ENCODE results near the gene SAMD11. TPM values are rescaled to one million over a fixed set of nuclear protein-coding genes. Genes with fewer than 3 reads are reported as not detected.

Gene SAMD11
- total and polyA plus RNA-seq, 2 donors (not counting 1 experiment from before 2014, with no cell fraction given): not detected

GRCh38 chr1:911875-912739 lies 11.6 kb upstream of the SAMD11 start:
- Histone ChIP-seq H3K4me2 (replicated peaks; ENCODE audit: low read depth, low read length, poor library complexity, severe bottlenecking) (no peak overlapping the region), H3K4me1 (ENCODE audit: control insufficient read depth in 2 of 2, insufficient read depth in 2 of 2, low read length in 2 of 2) (peaks cover 0 to 3% of the 10 kb centered on the region in 2 donors), H3K27me3 (replicated peaks in 1 of 4; ENCODE audit: control extremely low read depth in 1 of 4, control insufficient read depth in 3 of 4, insufficient read depth in 4 of 4, low read length in 3 of 4) (peaks cover 0 to 35% (median 7%) of the 10 kb centered on the region in 4 experiments), H3K9ac (ENCODE audit: low read length) (no peak overlapping the region), H4K20me1 (ENCODE audit: control insufficient read depth, insufficient read depth, low read length, poor library complexity, severe bottlenecking) (no peaks in the 10 kb centered on the region), H3K79me2 (ENCODE audit: control insufficient read depth, insufficient read depth, low read length) (no peaks in the 10 kb centered on the region), H2AFZ (ENCODE audit: insufficient read depth, low read depth, low read length, poor library complexity, severe bottlenecking) (no peak overlapping the region), H3K9me3 (ENCODE audit: control extremely low read depth in 1 of 3, control insufficient read depth in 2 of 3, insufficient read depth in 1 of 3, low read length in 2 of 3) (peaks cover 0 to 5% (median 0%) of the 10 kb centered on the region in 3 donors), H3K27ac (ENCODE audit: low read length in 2 of 2) (no peak overlapping the region), H3K36me3 (replicated peaks in 1 of 2; ENCODE audit: control extremely low read depth in 1 of 2, control insufficient read depth in 1 of 2, extremely low read depth in 1 of 2, insufficient read depth in 2 of 2, low read length in 1 of 2) (no peaks in the 10 kb centered on the region), H3K4me3 (ENCODE audit: control extremely low read depth in 1 of 5, extremely low read depth in 1 of 5, insufficient read depth in 1 of 5, low read depth in 2 of 5, low read length in 4 of 5) (no peak overlapping the region)
- Mint-ChIP-seq H3K4me1 (peaks cover 1% of the 10 kb centered on the region), H3K27me3 (peaks cover 24% of the 10 kb centered on the region), H3K27ac (no peak overlapping the region), H3K4me3 (no peak overlapping the region), H3K9me3 (ENCODE audit: insufficient read depth) (no peaks in the 10 kb centered on the region)
- ChIA-PET POLR2A (no interaction called here), CTCF (no interaction called here)
- WGBS (ENCODE audit: insufficient coverage): 46% methylated on average over 11 of the region's 15 CpGs
- ATAC-seq (ENCODE audit: low read depth) (no peak), DNase-seq (no peak)
- TF ChIP-seq CTCF (IDR thresholded peaks at IDR 0.05) (no peak), EZH2 (IDR thresholded peaks at IDR 0.05; ENCODE audit: borderline replicate concordance, insufficient read depth, low read depth, low read length, poor library complexity, severe bottlenecking) (no peak)
- intact Hi-C loops (cut with micrococcal nuclease): no loop called here

DNA sequence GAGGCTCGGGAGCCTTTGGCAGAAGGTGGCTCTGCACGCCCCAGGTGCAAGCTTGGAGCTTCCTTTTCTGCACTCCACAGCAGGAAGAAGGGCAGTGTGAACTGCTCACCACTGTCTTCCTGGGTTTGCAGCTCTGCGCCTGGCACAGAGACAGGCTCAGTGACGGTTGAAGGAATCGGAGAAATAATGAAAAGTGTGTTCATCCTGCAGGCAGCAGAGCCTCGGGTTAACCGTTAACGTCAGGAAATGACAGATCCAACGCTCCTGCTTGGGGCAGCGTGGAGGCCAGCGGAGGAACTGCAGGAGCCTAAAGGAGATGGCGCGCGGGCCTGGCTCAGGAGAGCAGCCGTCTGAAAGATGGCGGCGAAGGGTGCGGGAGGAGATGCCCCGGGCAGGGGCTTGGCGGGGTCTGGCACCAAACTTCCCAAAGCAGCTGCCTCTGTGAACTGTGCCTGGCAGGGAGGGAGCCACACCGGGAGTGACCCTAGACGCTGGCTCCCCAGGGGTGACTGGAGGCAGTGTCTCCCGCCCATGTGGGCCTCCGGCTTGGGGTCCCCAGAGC lies 10.9 kb upstream of the SAMD11 start:
- ATAC-seq (ENCODE audit: low read depth) (no peak), DNase-seq (no peak)
- H3K9me3 Mint-ChIP-seq (ENCODE audit: insufficient read depth): no peaks in the 10 kb centered on the region
- no peak overlapping the region for H3K27ac Mint-ChIP-seq
- no peak overlapping the region for H3K4me3 ChIP-seq (ENCODE audit: control extremely low read depth in 1 of 5, extremely low read depth in 1 of 5, insufficient read depth in 1 of 5, low read depth in 2 of 5, low read length in 4 of 5)
- intact Hi-C loops (cut with micrococcal nuclease): no loop called here
- peaks cover 0 to 4% (median 0%) of the 10 kb centered on the region in 3 donors for H3K9me3 ChIP-seq (ENCODE audit: control extremely low read depth in 1 of 3, control insufficient read depth in 2 of 3, insufficient read depth in 1 of 3, low read length in 2 of 3)
- H3K36me3 ChIP-seq (replicated peaks in 1 of 2; ENCODE audit: control extremely low read depth in 1 of 2, control insufficient read depth in 1 of 2, extremely low read depth in 1 of 2, insufficient read depth in 2 of 2, low read length in 1 of 2): no peaks in the 10 kb centered on the region
- TF ChIP-seq EZH2 (IDR thresholded peaks at IDR 0.05; ENCODE audit: borderline replicate concordance, insufficient read depth, low read depth, low read length, poor library complexity, severe bottlenecking): no peak
- H2AFZ ChIP-seq (ENCODE audit: insufficient read depth, low read depth, low read length, poor library complexity, severe bottlenecking): no peak overlapping the region
- peaks cover 31% of the 10 kb centered on the region for H3K27me3 Mint-ChIP-seq
- H3K4me3 Mint-ChIP-seq: no peak overlapping the region
- H3K27ac ChIP-seq (ENCODE audit: low read length in 2 of 2): no peak overlapping the region
- peaks cover 0 to 3% of the 10 kb centered on the region in 2 donors for H3K4me1 ChIP-seq (ENCODE audit: control insufficient read depth in 2 of 2, insufficient read depth in 2 of 2, low read length in 2 of 2)
- H3K27me3 ChIP-seq (replicated peaks in 1 of 4; ENCODE audit: control extremely low read depth in 1 of 4, control insufficient read depth in 3 of 4, insufficient read depth in 4 of 4, low read length in 3 of 4): peaks cover 0 to 35% (median 5%) of the 10 kb centered on the region in 4 experiments
- H3K79me2 ChIP-seq (ENCODE audit: control insufficient read depth, insufficient read depth, low read length): no peaks in the 10 kb centered on the region
- ChIA-PET CTCF (no interaction called here), POLR2A (interaction anchor here (0.5 kb wide), 1 partner anchor 8 kb away, joined by 7 read pairs; no protein-coding TSS in a partner anchor)
- no peaks in the 10 kb centered on the region for H4K20me1 ChIP-seq (ENCODE audit: control insufficient read depth, insufficient read depth, low read length, poor library complexity, severe bottlenecking)
- no peak overlapping the region for H3K4me2 ChIP-seq (replicated peaks; ENCODE audit: low read depth, low read length, poor library complexity, severe bottlenecking)
- H3K4me1 Mint-ChIP-seq: peaks cover 1% of the 10 kb centered on the region
- H3K9ac ChIP-seq (ENCODE audit: low read length): no peak overlapping the region
- 33% methylated on average over 24 of the region's 24 CpGs for WGBS (ENCODE audit: insufficient coverage)
